ENCODE measurements around the gene SMCO3. TPM values are rescaled to one million over a fixed set of nuclear protein-coding genes. Genes with fewer than 3 reads are reported as not detected.
A peak's percentile ranks its signal among the peaks of the same experiment; 100 is the strongest.

Gene SMCO3
- total and polyA plus RNA-seq, 2 of the 13 experiments (the other 11 are each of a cell fraction or from before 2014, with no cell fraction given), result 0.29 to 0.42 TPM

DNA sequence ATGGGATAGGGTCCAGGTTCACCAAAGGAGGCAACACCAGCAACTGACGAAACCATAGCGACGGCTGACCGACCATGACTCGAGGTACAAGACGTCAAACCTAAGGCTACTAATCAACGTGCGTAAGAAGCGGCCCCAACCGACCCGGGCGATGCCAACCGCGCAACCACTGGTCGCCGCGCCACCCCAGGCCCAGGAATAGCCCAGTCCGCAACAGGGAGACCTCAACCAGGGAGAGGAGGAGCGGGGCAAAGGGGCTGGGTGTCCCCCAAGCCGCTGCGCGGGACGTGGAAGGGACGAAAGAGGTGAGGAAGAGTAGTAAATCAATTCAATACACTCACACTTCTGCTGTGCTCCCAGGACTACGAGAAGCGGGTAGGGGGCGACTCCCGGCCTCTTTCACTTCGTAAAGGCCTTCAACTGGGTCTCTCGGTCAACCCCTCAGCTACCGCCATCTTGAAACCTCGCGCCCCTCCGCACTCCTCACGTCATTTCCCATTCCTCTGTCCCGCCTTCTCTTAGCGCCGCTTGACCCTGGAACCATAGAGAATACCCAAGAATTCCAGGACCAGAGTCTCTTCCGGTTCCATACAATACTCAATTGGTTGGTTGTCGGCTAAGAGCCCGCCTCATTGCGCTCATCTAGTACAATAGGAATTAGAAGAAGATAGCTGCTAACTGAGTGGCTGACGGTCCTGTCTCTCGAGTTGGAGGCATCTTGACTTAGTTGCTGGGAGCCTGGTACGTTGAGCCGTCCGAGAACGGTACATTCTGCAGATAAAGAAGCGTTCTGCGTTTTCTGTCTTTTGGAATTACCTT lies 10.8 kb downstream of the SMCO3 start, which contains the start of the genes C12orf60 and WBP11 (continued):
- no peak for TF ChIP-seq ZNF383 (CRISPR knock-in tag; IDR thresholded peaks at IDR 0.05; ENCODE audit: borderline replicate concordance)
- no peak for TF ChIP-seq ATAD3A (CRISPR knock-in tag; IDR thresholded peaks at IDR 0.05)
- TF ChIP-seq ZBTB7A (CRISPR knock-in tag; IDR thresholded peaks at IDR 0.05), result no peak
- 0 out of 2 replicates have a peak, but pooled peaks have one; percentile 43 for TF ChIP-seq NRL (CRISPR knock-in tag; IDR thresholded peaks at IDR 0.05; ENCODE audit: borderline replicate concordance)
- TF ChIP-seq, protein P1, sequence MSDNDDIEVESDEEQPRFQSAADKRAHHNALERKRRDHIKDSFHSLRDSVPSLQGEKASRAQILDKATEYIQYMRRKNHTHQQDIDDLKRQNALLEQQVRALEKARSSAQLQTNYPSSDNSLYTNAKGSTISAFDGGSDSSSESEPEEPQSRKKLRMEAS (IDR thresholded peaks at IDR 0.05), result no peak
- no peak for TF ChIP-seq ZBTB7B (CRISPR knock-in tag; IDR thresholded peaks at IDR 0.05)
- TF ChIP-seq POLR2AphosphoS2 (IDR thresholded peaks at IDR 0.05; ENCODE audit: low read depth, low read length), result no peak
- no peak; the same call in 1 of the 2 replicates for TF ChIP-seq ZNF235 (CRISPR knock-in tag; IDR thresholded peaks at IDR 0.05; ENCODE audit: borderline replicate concordance)
- TF ChIP-seq NONO (IDR thresholded peaks at IDR 0.05), result no peak
- TF ChIP-seq NONO (CRISPR knock-in tag; conservative IDR thresholded peaks at IDR 0.05), result peak; percentile 51
- TF ChIP-seq BRCA1 (CRISPR knock-in tag; IDR thresholded peaks at IDR 0.05), result no peak
- no peak for TF ChIP-seq MIER2 (CRISPR knock-in tag; IDR thresholded peaks at IDR 0.05)
- TF ChIP-seq SMC3 (IDR thresholded peaks at IDR 0.05; ENCODE audit: low read length), result no peak
- TF ChIP-seq, protein P2, sequence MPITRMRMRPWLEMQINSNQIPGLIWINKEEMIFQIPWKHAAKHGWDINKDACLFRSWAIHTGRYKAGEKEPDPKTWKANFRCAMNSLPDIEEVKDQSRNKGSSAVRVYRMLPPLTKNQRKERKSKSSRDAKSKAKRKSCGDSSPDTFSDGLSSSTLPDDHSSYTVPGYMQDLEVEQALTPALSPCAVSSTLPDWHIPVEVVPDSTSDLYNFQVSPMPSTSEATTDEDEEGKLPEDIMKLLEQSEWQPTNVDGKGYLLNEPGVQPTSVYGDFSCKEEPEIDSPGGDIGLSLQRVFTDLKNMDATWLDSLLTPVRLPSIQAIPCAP (CRISPR knock-in tag; IDR thresholded peaks at IDR 0.05; ENCODE audit: low read depth), result no peak
- TF ChIP-seq, protein P3, sequence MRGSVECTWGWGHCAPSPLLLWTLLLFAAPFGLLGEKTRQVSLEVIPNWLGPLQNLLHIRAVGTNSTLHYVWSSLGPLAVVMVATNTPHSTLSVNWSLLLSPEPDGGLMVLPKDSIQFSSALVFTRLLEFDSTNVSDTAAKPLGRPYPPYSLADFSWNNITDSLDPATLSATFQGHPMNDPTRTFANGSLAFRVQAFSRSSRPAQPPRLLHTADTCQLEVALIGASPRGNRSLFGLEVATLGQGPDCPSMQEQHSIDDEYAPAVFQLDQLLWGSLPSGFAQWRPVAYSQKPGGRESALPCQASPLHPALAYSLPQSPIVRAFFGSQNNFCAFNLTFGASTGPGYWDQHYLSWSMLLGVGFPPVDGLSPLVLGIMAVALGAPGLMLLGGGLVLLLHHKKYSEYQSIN (CRISPR knock-in tag; IDR thresholded peaks at IDR 0.05; ENCODE audit: borderline replicate concordance), result no peak
- TF ChIP-seq ZNF350 (CRISPR knock-in tag; IDR thresholded peaks at IDR 0.05; ENCODE audit: borderline replicate concordance, low read depth), result peak; percentile 61; the same call in 1 of the 2 replicates
- TF ChIP-seq BCL6 (CRISPR knock-in tag; IDR thresholded peaks at IDR 0.05), result no peak
- TF ChIP-seq, protein P4, sequence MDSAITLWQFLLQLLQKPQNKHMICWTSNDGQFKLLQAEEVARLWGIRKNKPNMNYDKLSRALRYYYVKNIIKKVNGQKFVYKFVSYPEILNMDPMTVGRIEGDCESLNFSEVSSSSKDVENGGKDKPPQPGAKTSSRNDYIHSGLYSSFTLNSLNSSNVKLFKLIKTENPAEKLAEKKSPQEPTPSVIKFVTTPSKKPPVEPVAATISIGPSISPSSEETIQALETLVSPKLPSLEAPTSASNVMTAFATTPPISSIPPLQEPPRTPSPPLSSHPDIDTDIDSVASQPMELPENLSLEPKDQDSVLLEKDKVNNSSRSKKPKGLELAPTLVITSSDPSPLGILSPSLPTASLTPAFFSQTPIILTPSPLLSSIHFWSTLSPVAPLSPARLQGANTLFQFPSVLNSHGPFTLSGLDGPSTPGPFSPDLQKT (CRISPR knock-in tag; IDR thresholded peaks at IDR 0.05; ENCODE audit: borderline replicate concordance), result no peak
- TF ChIP-seq GZF1 (CRISPR knock-in tag; IDR thresholded peaks at IDR 0.05), result no peak
- TF ChIP-seq, protein P5, sequence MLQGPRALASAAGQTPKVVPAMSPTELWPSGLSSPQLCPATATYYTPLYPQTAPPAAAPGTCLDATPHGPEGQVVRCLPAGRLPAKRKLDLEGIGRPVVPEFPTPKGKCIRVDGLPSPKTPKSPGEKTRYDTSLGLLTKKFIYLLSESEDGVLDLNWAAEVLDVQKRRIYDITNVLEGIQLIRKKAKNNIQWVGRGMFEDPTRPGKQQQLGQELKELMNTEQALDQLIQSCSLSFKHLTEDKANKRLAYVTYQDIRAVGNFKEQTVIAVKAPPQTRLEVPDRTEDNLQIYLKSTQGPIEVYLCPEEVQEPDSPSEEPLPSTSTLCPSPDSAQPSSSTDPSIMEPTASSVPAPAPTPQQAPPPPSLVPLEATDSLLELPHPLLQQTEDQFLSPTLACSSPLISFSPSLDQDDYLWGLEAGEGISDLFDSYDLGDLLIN (CRISPR knock-in tag; IDR thresholded peaks at IDR 0.05; ENCODE audit: borderline replicate concordance), result no peak
- TF ChIP-seq AGO2 (optimal IDR thresholded peaks at IDR 0.05; ENCODE audit: low read depth, low read length), result peak; percentile 48
- TF ChIP-seq AKAP8 (CRISPR knock-in tag; IDR thresholded peaks at IDR 0.05), result no peak
- no peak for TF ChIP-seq ZNF776 (CRISPR knock-in tag; IDR thresholded peaks at IDR 0.05)
- TF ChIP-seq PRPF4 (IDR thresholded peaks at IDR 0.05; ENCODE audit: low read depth, low read length, poor library complexity, severe bottlenecking), result no peak
- TF ChIP-seq SUZ12 (IDR thresholded peaks at IDR 0.05; ENCODE audit: low read depth, low read length), result no peak
- no peak for TF ChIP-seq RFX3 (CRISPR knock-in tag; IDR thresholded peaks at IDR 0.05)
- peak; percentile 95 for TF ChIP-seq ZMYM4 (CRISPR knock-in tag; IDR thresholded peaks at IDR 0.05)
- TF ChIP-seq ONECUT2 (CRISPR knock-in tag; IDR thresholded peaks at IDR 0.05), result no peak
